D721Med (cell line): ENCODE results near the gene FCER2.

Source experiments
- DNase-seq: peaks from one replicate; pipeline ENCODE4 v3.0.0; 2011; ENCODE audit warnings: low spot score; ENCODE audit not compliant: insufficient read length
- FAIRE-seq: peaks from 2 replicates; lab custom pipeline; 2011; peaks lifted over from hg19 to GRCh38; lab: Jason Lieb, UNC
- CTCF ChIP-seq: IDR thresholded peaks from 2 replicates; pipeline ENCODE4 v1.5.1; 2012; ENCODE audit warnings: mild to moderate bottlenecking, control low read depth; ENCODE audit not compliant: insufficient read depth; ENCODE audit errors: missing control alignments

Gene FCER2

GRCh38 chr19:7661744-7662538, 40.0 kb downstream of the FCER2 start:
- DNase-seq (no peak), FAIRE-seq (no peak)
- no peak for TF ChIP-seq CTCF

GRCh38 chr19:7658219-7658686, 43.7 kb downstream of the FCER2 start:
- FAIRE-seq: no peak
- DNase-seq: no peak
- TF ChIP-seq CTCF: no peak

GRCh38 chr19:7657131-7657751, 44.7 kb downstream of the FCER2 start:
- no peak for FAIRE-seq

GRCh38 chr19:7655581-7655980, 46.4 kb downstream of the FCER2 start:
- no peak for FAIRE-seq
- DNase-seq: no peak
- no peak for TF ChIP-seq CTCF

More at GRCh38 chr19:7657131-7657751, 44.7 kb downstream of the FCER2 start:
- DNase-seq: no peak
- no peak for TF ChIP-seq CTCF

GRCh38 chr19:7654401-7654800, 47.5 kb downstream of the FCER2 start:
- FAIRE-seq: no peak
- no peak for DNase-seq

GRCh38 chr19:7652061-7652641, 49.8 kb downstream of the FCER2 start:
- DNase-seq (peak; percentile 77), FAIRE-seq (no peak)
- peak; percentile 87 for TF ChIP-seq CTCF

More at GRCh38 chr19:7654401-7654800, 47.5 kb downstream of the FCER2 start:
- no peak for TF ChIP-seq CTCF

GRCh38 chr19:7650148-7650547, 51.8 kb downstream of the FCER2 start:
- no peak for TF ChIP-seq CTCF
- DNase-seq: no peak
- no peak for FAIRE-seq
